ENCODE data around the gene XCL1. TPM values are rescaled to one million over a fixed set of nuclear protein-coding genes. Genes with fewer than 3 reads are reported as not detected.
"Not testable (repeated sequence)": the region's sequence is repeated elsewhere in the genome, so short reads cannot be mapped to it uniquely, and the experiment has no call there.

XCL1 gene
- total RNA-seq, 1 donor from 2014 or later, result not detected

GRCh38 chr1:168591066-168591465 is 14.7 kb downstream of the XCL1 start:
- no peak for TF ChIP-seq POLR2A (IDR thresholded peaks at IDR 0.05)
- TF ChIP-seq CTCF (IDR thresholded peaks at IDR 0.05), result no peak
- no peak for TF ChIP-seq POLR2AphosphoS5 (IDR thresholded peaks at IDR 0.05; ENCODE audit: insufficient read depth in 1 of 2, low read depth in 1 of 2)
- H3K27ac ChIP-seq, result no peak overlapping the region
- H3K36me3 ChIP-seq, result no peaks in the 10 kb centered on the region
- H3K27me3 ChIP-seq, result no peaks in the 10 kb centered on the region
- intact Hi-C loops (cut with DNase I), result no loop called here
- no peaks in the 10 kb centered on the region for H3K9me3 ChIP-seq
- no peak overlapping the region for H3K4me3 ChIP-seq
- H3K4me1 ChIP-seq, result no peaks in the 10 kb centered on the region
- DNase-seq (ENCODE audit: extremely low spot score in 2 of 2), result no peak

- DNase-seq (ENCODE audit: extremely low spot score in 2 of 2), result no peak
- intact Hi-C loops (cut with DNase I), result no loop called here
- Histone ChIP-seq H3K36me3 (no peaks in the 10 kb centered on the region), H3K4me3 (no peak overlapping the region), H3K27me3 (no peaks in the 10 kb centered on the region), H3K27ac (no peak overlapping the region), H3K4me1 (no peaks in the 10 kb centered on the region), H3K9me3 (no peaks in the 10 kb centered on the region)
- TF ChIP-seq CTCF (IDR thresholded peaks at IDR 0.05), result no peak
- TF ChIP-seq POLR2AphosphoS5 (IDR thresholded peaks at IDR 0.05; ENCODE audit: insufficient read depth in 1 of 2, low read depth in 1 of 2), result no peak
- no peak for TF ChIP-seq POLR2A (IDR thresholded peaks at IDR 0.05)
Measured at GRCh38 chr1:168591641-168592250, 15.3 kb downstream of the XCL1 start.

DNA sequence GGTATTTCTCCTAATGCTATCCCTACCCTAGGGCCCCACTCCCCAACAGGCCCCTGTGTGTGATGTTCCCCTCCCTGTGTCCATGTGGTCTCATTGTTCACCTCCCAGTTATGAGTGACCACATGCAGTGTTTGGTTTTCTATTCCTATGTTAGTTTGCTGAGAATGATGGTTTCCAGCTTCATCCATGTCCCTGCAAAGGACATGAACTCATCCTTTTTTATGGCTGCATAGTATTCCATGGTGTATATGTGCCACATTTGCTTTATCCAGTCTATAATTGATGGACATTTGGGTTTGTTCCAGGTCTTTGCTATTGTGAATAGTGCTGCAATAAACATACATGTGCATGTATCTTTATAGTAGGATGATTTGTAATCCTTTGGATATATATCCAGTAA is 19.0 kb downstream of the XCL1 start:
- H3K4me3 ChIP-seq; H3K9me3 ChIP-seq; intact Hi-C loops (cut with DNase I); H3K4me1 ChIP-seq; H3K36me3 ChIP-seq; H3K27me3 ChIP-seq; DNase-seq (ENCODE audit: extremely low spot score in 2 of 2); H3K27ac ChIP-seq: not testable (repeated sequence)

GRCh38 chr1:168598125-168598524 is 21.7 kb downstream of the XCL1 start:
- Histone ChIP-seq H3K27me3 (no peaks in the 10 kb centered on the region), H3K9me3 (no peaks in the 10 kb centered on the region), H3K4me1 (no peaks in the 10 kb centered on the region), H3K36me3 (no peaks in the 10 kb centered on the region), H3K4me3 (no peak overlapping the region), H3K27ac (no peak overlapping the region)
- TF ChIP-seq CTCF (IDR thresholded peaks at IDR 0.05) (no peak), POLR2AphosphoS5 (IDR thresholded peaks at IDR 0.05; ENCODE audit: insufficient read depth in 1 of 2, low read depth in 1 of 2) (no peak), POLR2A (IDR thresholded peaks at IDR 0.05) (no peak)
- DNase-seq (ENCODE audit: extremely low spot score in 2 of 2), result no peak
- intact Hi-C loops (cut with DNase I), result no loop called here

- TF ChIP-seq POLR2A (IDR thresholded peaks at IDR 0.05), result no peak
- no peak for TF ChIP-seq POLR2AphosphoS5 (IDR thresholded peaks at IDR 0.05; ENCODE audit: insufficient read depth in 1 of 2, low read depth in 1 of 2)
- TF ChIP-seq CTCF (IDR thresholded peaks at IDR 0.05), result no peak
- intact Hi-C loops (cut with DNase I), result no loop called here
- no peaks in the 10 kb centered on the region for H3K36me3 ChIP-seq
- H3K27ac ChIP-seq, result no peak overlapping the region
- H3K4me1 ChIP-seq, result no peaks in the 10 kb centered on the region
- no peaks in the 10 kb centered on the region for H3K9me3 ChIP-seq
- H3K27me3 ChIP-seq, result no peaks in the 10 kb centered on the region
- DNase-seq (ENCODE audit: extremely low spot score in 2 of 2), result no peak
- no peak overlapping the region for H3K4me3 ChIP-seq
Measured at GRCh38 chr1:168598892-168599291, 22.5 kb downstream of the XCL1 start.

Data from vagina (tissue), 2 donors.